Activated CD8-positive, alpha-beta memory T cell treated with anti-CD3 and anti-CD28 coated beads, Interleukin-2, amount 50 U/mL, for 48 hours (primary cell): Measurements from ENCODE around the gene FGF12.

Experiments used
- DNase-seq: peaks from one replicate; pipeline ENCODE4 v3.0.0-alpha.2; 2020

The FGF12 gene

DNA sequence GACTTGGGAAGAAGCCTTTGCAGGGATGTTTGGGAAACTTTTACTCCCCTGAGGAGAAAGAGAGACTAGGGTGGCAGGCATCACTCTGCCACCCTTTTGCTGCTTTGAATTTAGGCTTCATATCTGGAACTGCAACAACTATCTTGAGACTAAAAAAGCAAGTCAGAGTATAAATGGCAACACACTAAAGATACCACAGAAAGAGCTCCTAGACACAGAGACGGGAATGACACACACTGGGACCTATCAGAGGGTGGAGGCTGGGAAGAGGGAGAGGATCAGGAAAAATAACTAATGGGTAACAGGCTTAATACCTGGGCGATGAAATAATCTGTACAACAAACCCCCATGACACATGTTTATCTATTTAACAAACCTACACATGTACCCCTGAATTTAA lies 237.8 kb downstream of the FGF12 start:
- DNase-seq: no peak

DNA sequence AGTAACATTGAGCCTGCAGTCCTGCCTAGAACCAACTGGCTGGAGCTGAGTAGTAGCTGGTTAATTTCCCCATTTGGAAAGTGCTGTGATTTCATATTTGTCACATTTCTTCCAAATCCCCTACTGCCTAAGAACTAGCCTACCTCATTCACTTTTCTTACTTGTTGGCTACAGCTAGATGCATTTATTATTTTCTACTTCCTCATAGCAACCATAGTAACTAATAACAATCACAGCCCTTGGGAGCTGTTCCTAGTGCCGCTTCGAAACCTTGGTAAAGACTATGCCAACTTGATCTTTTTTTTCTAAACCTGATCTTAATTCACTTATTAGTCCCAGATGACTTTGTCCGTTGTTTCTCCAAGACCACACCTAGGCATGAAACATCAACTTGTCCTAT lies 240.3 kb downstream of the FGF12 start:
- DNase-seq: no peak

DNA sequence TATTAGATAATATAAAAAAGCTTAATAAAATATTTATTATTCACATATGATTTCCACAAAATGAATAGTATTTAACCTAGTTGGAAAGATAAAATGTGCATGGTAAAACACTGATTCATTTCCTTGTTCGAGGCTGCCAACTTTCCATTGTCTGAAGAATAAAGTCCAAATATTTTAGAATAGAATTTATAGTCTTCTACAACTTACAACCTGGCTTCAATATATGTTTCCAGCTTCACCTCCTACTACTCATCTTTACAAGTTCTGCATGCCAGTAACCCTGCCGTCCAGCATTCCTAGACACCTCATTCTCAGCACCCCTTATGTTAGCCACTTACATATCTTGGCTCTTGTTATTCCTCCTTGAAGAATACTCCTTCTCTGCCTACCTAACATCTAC lies 244.5 kb downstream of the FGF12 start:
- DNase-seq: no peak

DNA sequence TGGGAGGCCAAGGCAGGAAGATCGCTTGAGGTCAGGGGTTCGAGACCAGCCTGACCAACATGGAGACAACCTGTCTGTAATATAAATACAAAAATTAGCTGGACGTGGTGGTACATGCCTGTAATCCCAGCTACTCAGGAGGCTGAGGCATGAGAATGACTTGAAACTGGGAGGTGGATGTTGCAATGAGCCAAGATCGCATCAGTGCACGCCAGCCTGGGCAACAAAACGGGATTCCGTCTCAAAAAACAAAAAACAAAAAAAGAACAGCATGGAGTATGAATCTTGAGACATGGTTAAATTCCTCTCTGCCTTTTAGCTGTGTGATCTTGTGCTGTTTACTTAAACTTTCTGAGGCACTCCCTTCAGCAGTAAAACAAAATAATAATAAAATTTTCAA lies 244.9 kb downstream of the FGF12 start:
- DNase-seq: no peak

DNA sequence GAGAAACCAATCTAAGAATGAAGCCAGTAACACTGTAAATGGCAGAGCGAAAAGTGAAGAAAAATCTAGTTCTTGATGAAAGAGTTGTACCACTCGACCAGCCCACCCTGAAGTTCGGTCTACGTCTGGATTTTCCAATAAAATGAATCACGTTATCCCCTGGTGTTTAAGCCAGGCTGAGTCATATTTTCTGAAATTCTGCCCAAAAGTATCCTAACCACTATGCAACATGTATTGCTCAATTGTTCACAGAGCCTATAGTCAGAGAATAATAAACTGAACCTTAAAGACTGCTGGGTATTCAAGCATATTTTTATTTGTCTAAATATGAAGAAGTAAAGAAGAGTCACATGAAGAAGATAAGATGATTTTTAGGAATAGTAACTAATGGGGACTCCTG lies 245.7 kb downstream of the FGF12 start:
- no peak for DNase-seq

DNA sequence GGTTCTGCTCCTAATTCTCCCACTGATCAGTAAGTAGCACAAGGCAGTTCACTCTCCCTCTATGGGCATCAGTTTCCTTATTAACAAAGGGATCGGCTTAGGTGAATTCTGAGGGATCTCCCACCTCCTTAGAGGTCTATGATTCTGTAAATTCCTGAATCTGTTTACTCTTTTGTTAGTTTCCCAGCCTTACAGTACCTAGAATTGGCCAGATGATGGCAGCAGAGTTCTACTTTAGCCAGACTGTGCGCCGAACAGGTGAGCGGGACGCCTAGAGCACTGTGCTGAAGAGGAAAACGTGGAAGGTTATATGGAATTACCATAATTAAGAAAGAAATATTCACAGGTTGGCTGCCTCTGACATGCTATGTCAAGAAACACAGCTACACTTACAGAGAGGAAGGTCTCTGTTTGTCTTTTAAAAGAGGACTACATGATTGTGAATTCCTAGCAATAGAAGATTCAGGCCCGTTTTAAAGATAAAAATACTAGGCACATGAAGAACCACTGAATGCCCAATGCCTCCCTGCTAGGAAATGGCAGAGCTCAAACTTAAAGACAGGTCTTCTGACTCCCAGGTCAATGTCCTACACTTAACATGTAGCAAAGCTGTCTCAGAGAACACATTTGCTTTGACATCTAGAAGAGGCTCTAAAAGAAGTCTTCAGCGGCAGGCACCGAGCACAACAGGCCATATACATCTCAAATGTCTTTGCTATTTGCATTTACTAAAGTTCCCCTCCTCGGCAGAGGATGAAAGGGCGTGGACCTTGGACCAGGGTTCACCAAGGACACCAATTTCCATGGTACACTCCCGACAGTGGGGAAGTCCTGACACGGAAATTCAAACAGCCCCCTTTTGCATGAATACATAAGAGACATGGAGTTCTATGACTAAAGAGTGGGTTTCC lies 259.9 kb downstream of the FGF12 start:
- DNase-seq: peak; percentile 63

DNA sequence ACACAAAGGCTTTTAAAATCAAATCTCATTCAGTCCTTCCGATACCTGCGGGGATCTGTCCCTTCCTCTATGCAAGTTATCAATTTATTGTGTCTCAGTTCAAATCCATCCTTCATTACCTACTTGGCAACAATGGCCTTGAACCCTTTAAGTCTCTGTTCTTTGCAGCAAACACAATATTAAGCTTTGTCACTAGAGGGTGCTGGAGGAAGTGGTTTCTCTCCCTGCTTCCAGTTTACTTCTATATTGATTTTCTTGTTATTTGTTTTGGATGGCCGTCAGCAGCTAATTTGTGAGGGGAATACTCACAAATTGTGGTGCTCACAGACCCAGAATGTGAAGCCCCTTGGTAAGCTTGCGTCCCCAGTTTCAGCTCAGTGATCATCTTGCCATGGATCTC lies 278.3 kb downstream of the FGF12 start:
- DNase-seq: no peak

DNA sequence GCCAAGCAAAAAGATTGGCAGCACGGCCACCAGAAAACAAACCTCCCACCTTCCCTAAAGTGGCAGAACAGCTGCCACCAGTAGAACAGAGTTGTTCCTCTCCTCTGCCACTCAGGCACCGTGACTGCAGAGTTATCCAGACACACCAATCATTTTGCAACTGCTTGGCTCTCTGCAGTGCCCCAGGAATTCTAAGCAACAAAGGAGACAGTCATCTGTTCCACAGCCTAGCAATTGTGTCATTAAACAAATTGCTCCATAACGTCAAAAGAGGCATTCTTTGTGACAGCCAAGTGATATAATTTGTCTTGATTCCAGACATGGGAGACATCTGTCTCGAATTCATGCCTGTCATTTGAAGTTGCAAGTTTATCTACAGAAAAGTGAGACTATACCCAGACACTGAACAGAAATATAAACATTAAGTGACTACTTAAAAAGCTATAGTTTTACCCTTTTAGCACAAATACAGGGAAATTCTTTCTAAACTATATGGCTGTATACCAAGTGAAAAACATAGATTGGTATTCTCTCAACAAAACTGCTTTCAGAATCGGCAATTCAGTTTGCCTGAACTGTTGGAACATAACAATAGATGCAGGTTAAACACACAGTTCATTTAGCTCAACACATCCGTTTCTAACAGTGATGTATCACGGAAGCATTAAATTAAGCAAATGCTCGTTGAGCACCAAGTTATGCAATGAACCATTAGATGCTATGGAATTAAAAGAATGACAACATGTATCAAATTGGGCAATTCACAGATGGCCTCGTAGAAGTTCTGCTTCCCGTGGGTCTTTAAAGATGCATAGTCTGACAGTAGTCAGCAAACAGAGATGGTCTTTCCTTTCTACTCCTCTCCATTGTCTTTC lies 281.3 kb downstream of the FGF12 start:
- no peak for DNase-seq

DNA sequence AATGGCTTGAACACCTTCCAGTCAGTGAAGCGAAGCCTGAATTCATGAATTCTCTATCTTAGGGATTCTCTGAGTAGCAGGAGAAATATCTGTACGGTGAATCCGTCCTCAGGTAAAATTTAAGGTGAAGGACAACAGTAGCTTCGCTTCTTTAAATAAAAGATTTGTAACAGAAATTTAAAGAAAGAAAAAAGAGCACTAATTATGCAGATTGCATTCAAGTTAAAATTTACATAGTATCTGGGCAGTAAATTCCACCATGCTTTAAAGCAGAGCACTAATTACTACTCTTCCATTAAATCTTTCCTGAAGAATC lies 282.6 kb downstream of the FGF12 start:
- DNase-seq: no peak

DNA sequence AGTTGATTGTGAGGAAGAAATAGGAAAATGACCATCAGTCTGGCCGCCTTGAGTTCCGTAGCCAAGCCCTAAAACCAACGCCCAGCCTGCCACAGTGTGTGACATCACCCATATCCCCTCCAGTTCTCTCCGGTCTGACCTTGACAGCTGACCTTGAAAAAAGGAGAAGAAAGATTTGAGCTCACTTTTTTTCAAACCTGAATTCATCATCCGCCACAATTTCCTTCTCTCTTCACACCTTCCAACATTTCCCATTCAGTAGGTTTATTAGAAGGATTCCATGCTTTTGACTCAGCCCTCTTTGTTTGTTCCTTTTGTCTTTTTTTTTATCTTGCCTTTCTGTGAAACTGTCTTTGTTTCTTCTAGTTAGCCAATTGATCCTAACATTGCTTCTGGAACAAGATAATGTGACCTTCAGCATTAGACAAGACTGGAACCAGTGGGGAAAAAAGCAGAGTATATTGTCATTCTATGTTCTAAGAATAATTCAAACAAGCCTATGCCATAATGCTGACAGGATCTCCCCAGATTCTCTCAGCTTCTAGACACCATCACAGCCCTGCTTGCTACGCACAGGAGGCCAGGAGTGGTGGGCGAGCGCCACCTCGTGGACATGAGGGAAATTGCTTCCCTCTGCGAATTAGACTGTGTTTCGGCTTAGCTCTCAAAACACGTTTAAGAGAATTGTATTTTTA lies 283.1 kb downstream of the FGF12 start:
- DNase-seq: peak; percentile 84

DNA sequence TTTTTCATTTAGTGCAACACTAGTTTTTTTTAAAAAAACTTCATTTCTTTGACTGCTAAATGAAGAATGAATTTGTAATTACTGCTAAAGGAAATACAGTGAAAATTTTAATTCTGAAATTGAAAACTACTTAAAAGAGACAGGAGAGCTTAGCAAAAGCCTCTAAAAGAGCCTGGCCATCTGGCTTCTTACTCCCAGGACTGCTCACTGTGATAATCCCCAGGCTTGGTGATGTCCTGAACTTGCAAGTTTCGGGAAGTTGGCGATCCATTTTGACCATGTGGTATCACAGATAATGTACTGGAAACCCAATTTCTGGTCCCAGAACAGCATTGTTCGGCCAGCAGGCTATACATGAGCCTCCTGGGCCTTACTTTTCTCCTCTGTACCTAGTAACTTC lies 292.1 kb downstream of the FGF12 start:
- no peak for DNase-seq

DNA sequence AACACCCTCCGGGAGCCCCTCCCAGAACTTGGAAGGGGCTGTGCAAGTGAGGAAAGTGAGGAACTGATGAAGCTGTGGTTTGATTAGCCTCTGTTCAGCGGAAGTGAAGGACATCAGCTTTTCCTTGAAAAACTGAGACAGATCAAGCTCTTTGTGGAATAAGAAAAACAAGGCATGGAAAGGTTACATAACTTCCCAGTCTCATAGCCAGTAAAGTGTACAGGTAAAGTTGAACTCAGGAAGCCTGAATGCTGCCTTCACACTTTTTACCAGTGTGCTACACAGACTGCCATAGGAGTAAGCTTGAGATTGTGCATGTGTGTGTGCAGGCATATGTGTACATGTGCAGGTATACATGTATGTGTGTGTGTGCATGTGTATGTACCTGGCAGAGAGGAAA lies 293.2 kb downstream of the FGF12 start:
- DNase-seq: no peak

DNA sequence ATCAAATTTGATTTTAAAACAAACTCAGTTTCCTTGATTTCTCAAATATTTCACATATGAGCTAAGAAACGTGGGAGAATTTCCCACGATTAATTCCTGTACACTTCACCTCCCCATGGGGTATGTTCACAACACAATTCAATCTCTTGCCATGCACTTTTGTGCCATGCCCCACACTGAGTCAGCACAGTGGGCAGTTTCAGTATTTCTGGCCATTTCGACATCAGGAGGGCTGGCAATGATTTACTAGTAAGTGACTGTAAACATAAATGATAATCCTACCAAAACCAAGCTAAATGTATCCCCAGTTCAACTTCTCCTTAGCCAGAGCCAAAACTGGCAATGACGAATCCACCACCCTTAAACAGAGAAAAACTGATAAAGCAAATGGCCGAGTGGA lies 293.6 kb downstream of the FGF12 start:
- no peak for DNase-seq

DNA sequence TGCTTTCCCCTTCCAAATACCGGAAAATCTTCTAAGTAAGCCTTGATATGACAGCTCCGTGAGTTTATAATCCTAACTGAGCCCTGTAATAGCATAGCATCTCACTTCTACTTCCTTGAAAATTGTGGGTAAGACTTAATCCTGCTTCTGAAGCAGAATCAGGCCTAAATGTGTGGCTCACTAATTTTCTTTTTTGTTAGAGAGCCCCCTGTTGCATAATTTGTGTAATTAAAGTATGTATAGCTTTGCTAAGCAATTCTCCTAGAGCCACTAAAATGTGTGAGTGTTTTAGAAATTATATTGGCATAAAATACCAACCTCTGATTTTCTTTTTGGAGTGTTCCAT lies 304.4 kb downstream of the FGF12 start:
- DNase-seq: no peak

DNA sequence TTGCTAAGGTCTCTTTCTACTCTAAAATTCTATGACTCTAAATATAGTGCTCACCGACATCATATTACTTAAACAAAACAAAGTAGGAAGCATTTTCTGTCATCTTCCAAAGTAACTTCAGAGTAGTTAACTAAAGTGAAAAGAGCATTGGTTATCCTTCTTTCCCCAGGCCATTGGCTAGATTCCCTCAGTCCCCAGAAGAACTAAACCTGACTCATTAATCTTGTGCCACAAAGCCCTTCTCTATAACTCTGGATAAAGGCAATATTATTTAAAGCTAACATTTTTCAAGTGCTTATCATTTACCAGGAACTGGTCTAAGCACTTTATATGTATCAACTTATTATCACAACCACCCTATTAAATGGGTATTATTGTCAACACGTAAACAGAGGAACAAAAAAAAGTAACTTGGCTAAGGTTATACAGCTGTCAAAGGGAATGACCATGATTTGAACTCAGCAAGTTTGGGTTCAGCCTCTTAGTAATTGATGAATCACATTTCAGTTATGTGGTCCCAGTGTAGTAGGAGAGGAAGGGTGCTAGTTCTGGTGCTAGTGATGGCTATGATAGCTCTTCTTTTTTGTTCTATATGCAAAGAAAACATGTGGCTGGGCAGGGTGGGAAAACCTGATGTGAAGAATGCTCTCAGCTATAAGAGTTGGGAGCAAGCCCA lies 304.9 kb downstream of the FGF12 start:
- no peak for DNase-seq

DNA sequence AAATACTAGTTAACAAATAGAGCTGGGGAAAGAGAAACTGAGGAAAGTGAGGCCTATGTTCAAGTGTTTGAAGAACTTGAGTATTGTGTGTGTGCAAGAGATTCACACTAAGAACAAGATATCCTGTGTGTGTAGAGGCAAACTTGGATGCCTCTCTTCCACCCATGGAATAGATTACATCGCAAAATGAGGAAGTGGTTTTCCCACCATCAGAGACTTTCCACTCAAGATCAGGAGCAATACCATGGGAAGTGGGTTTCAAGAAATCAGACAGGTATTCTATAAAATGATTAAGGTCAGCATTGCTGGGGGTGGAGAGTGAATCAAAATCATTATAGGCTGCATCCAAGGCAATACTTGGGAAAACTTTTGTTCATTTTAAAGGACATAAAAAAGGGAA lies 308.0 kb downstream of the FGF12 start:
- no peak for DNase-seq

DNA sequence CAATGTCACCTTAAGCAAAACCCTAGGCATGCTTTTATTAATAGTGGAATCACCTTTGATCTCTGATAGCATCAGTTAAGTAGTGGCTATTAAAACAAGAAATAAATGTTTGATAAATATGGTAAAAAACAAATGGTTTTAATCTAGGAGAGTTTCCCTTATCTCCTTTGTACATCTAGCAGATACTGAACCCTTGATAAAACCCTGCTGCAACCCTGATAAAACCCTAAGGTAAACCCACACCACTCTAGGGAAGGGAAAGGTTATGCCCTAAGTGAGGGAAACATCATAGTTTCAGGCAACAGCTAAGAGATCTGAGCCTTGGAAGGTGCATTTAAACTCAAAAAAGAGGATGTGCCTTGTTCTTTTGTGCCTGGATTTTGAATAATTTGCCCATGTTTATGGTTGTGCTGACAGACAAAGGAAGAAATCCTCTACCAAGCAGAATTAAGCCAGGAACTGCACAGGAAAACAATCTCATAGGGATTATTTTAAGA lies 309.7 kb downstream of the FGF12 start:
- DNase-seq: no peak

DNA sequence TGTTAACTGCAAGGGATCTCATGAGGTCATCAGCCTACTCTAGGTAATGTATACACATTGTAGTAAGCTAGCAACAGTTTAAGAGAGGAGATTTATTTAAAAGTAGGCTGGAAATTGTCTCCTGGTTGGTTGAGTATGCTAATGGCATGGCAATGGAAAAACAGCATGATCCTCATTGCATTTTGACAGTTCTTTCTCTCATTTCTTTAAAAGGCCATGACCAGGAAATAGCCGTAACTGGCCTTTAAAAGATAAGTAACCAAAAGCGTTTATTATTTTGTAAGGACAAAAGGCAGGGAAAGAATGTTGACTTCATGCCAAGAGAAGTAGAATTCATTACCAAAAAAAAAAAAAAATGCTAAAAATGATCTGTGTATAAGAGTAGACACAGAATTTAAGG lies 310.3 kb downstream of the FGF12 start:
- no peak for DNase-seq

DNA sequence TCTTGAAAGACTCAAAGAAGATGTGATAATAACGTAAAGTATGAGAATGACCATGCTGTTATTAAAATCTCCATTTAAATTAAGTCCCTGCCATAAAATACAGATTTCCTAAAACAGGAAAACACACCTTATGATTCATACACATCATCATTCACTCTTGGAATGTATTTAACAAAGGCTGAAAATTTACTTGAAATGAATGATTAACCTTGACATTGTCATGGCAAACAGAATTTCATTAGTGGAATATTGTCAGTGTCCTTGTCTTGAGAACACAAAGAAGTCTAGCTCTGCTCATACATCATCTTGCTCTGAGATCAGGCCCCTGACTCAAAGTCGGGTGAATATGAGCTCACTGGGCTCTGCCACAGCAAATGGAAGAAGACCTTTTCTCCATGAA lies 313.9 kb downstream of the FGF12 start:
- no peak for DNase-seq

DNA sequence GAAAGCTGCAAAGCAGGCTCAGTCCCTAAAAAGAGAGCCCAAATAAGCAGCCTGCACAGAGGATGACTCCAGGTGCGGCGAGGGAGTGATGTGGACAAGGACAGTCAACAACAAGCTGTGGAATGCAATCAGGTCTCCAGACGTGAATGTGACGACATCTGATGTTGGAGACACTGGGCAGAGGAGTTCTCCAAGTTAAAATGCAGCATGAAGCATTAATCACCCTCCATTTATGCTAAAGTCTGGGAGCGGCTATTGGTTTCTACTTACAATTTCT lies 316.7 kb downstream of the FGF12 start:
- no peak for DNase-seq

DNA sequence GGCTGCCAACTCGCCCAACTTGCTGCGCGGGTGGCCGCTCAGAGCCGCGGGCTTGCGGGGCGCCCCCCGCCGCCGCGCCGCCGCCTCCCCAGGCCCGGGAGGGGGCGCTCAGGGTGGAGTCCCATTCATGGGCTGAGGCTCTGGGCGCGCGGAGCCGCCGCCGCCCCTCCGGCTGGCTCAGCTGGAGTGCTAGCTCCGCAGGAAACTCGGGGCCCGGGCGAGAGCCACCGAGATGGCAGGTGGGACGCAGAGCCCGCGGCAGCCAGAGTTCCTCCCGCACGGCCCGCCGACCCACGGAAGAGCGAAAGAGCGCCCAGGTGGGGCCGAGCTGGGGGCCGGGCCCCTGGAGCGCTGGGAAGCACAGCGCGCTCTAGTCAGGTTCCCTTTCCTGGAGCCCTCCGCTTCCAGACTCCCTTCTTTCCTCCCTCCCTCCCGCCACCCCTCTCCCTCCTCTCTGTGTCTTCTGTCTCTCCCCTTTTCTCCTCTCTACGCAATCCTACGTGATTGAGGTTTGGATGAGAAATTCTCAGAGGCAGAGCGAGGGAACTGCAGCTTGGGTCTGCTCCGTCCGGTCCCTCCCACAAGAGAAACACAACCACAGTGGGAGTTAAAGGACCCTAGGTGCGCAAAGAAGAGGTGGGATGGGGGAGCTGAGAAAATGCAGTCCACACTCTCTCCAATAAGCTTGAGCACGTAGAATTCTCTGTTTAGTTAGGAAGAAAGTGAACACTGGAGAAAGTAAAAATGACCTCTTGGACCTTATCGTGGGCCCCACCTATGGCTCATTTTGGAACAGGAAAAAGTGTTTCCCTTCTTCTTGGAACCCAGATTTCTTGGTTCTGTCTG lies 317.3 kb downstream of the FGF12 start:
- no peak for DNase-seq

DNA sequence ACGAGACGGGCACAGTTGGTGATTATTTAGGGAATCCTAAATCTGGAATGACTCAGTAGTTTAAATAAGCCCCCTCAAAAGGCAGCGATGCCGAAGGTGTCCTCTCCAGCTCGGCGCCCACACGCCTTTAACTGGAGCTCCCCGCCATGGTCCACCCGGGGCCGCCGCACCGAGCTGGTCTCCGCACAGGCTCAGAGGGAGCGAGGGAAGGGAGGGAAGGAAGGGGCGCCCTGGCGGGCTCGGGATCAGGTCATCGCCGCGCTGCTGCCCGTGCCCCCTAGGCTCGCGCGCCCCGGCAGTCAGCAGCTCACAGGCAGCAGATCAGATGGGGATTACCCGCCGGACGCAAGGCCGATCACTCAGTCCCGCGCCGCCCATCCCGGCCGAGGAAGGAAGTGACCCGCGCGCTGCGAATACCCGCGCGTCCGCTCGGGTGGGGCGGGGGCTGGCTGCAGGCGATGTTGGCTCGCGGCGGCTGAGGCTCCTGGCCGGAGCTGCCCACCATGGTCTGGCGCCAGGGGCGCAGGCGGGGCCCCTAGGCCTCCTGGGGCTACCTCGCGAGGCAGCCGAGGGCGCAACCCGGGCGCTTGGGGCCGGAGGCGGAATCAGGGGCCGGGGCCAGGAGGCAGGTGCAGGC lies 318.0 kb downstream of the FGF12 start:
- no peak for DNase-seq
